ENCODE data around the gene MEDAG.
A peak's percentile ranks its signal among the peaks of the same experiment; 100 is the strongest.

The MEDAG gene

GRCh38 chr13:30927595-30927994 lies 21.5 kb downstream of the MEDAG start:
- DNase-seq (ENCODE audit: low read depth): no peak
- TF ChIP-seq CTCF (IDR thresholded peaks at IDR 0.05; ENCODE audit: low read depth, low read length, missing control alignments): no peak
- no peak overlapping the region for H3K4me3 ChIP-seq (ENCODE audit: low read depth, low read length)

- no peak for TF ChIP-seq CTCF (IDR thresholded peaks at IDR 0.05; ENCODE audit: low read depth, low read length, missing control alignments)
- H3K4me3 ChIP-seq (ENCODE audit: low read depth, low read length): no peak overlapping the region
- no peak for DNase-seq (ENCODE audit: low read depth)
Measured at GRCh38 chr13:30928978-30929377, 22.9 kb downstream of the MEDAG start.

- no peak within 1 kb of the TSS for H3K4me3 ChIP-seq (ENCODE audit: low read depth, low read length)
- DNase-seq (ENCODE audit: low read depth): no peak
- TF ChIP-seq CTCF (IDR thresholded peaks at IDR 0.05; ENCODE audit: low read depth, low read length, missing control alignments): no peak
Measured at GRCh38 chr13:30932481-30933353, 26.6 kb downstream of the MEDAG start, which contains the start of gene TEX26. Gene TEX26, plus strand, starts transcription at chr13:30932656. Its CDS starts 60 bp downstream, at chr13:30932716.

GRCh38 chr13:30933354-30933670 lies 27.2 kb downstream of the MEDAG start:
- no peak overlapping the region for H3K4me3 ChIP-seq (ENCODE audit: low read depth, low read length)
- DNase-seq (ENCODE audit: low read depth): no peak
- TF ChIP-seq CTCF (IDR thresholded peaks at IDR 0.05; ENCODE audit: low read depth, low read length, missing control alignments): no peak

- DNase-seq (ENCODE audit: low read depth): no peak
- no peak overlapping the region for H3K4me3 ChIP-seq (ENCODE audit: low read depth, low read length)
- TF ChIP-seq CTCF (IDR thresholded peaks at IDR 0.05; ENCODE audit: low read depth, low read length, missing control alignments): peak; percentile 11
Measured at GRCh38 chr13:30934381-30934780, 28.3 kb downstream of the MEDAG start.

- no peak overlapping the region for H3K4me3 ChIP-seq (ENCODE audit: low read depth, low read length)
- DNase-seq (ENCODE audit: low read depth): no peak
- no peak for TF ChIP-seq CTCF (IDR thresholded peaks at IDR 0.05; ENCODE audit: low read depth, low read length, missing control alignments)
Measured at GRCh38 chr13:30934803-30935202, 28.7 kb downstream of the MEDAG start.

GRCh38 chr13:30936971-30937370 lies 30.9 kb downstream of the MEDAG start:
- no peak for TF ChIP-seq CTCF (IDR thresholded peaks at IDR 0.05; ENCODE audit: low read depth, low read length, missing control alignments)
- H3K4me3 ChIP-seq (ENCODE audit: low read depth, low read length): no peak overlapping the region
- DNase-seq (ENCODE audit: low read depth): no peak

All from GM12864 (cell line).